GM12878 (cell line): Measurements from ENCODE around the gene LSM3.

Experiments used
- ATF7 ChIP-seq: fragments of 450-650 bp; IDR thresholded peaks from 2 replicates; pipeline ENCODE4 v1.6.1; 2016; ENCODE audit warnings: low read depth, mild to moderate bottlenecking
- NR2C1 ChIP-seq: fragments of 450-650 bp; IDR thresholded peaks from 2 replicates; pipeline ENCODE4 v1.6.1; 2017; ENCODE audit warnings: antibody characterized with exemption, mild to moderate bottlenecking, moderate library complexity
- POLR2A ChIP-seq: IDR thresholded peaks from 2 replicates; pipeline ENCODE4 v1.6.1; 2011; ENCODE audit warnings: low read depth, mild to moderate bottlenecking, low read length
- RFX5 ChIP-seq: IDR thresholded peaks from 2 replicates; pipeline ENCODE4 v1.6.1; 2011; ENCODE audit warnings: low read depth, low read length, improper control_type of control experiment

DNA sequence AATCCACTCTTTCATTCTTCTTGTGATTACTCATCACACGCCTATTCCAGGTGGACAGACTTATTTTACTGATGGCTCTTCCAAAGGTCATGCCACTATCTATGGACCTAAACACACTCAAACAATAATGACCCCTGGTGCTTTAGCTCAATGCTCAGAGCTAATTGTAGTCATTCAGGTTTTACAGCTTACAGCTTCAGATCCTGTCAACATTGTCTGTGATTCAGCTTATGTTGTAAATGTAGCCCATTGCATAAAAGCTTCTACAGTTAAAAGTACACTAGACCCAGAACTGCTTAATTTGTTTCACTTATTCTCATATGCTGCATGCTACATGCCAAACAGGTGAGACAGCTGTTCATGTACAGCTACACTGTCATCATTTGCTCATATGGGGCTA, 49.2 kb downstream of the LSM3 start:
- TF ChIP-seq RFX5 (no peak), POLR2A (no peak), ATF7 (no peak), NR2C1 (no peak)
